ENCODE measurements around the gene ST3GAL3. TPM values are rescaled to one million over a fixed set of nuclear protein-coding genes. Genes with fewer than 3 reads are reported as not detected.

ST3GAL3 gene
- total RNA-seq, 1 experiment from 2014 or later, result 20.0 TPM

- no peak overlapping the region for H3K4me3 Mint-ChIP-seq (ENCODE audit: low read depth, unreplicated experiment)
- no peaks in the 10 kb centered on the region for H3K9me3 Mint-ChIP-seq (ENCODE audit: low read depth, unreplicated experiment)
- BruUV-seq (replicated peaks), result no TSS peak
- no peak overlapping the region for H3K27ac Mint-ChIP-seq (ENCODE audit: unreplicated experiment)
- DNase-seq, result no peak
- TF ChIP-seq CTCF (IDR thresholded peaks at IDR 0.05; ENCODE audit: unreplicated experiment), result no peak
- no peaks in the 10 kb centered on the region for H3K36me3 Mint-ChIP-seq (ENCODE audit: insufficient read depth, unreplicated experiment)
- H3K27me3 Mint-ChIP-seq (ENCODE audit: unreplicated experiment), result no peaks in the 10 kb centered on the region
- CTCF ChIA-PET, result no interaction called here
- peaks cover 23% of the 10 kb centered on the region for H3K4me1 Mint-ChIP-seq (ENCODE audit: low read depth, unreplicated experiment)
- intact Hi-C loops (cut with micrococcal nuclease; ENCODE audit: unreplicated experiment), result no loop called here
Measured at GRCh38 chr1:43786960-43787359, 79.6 kb downstream of the ST3GAL3 start.

- no peaks in the 10 kb centered on the region for H3K27me3 Mint-ChIP-seq (ENCODE audit: unreplicated experiment)
- BruUV-seq (replicated peaks), result no TSS peak
- no peaks in the 10 kb centered on the region for H3K36me3 Mint-ChIP-seq (ENCODE audit: insufficient read depth, unreplicated experiment)
- DNase-seq, result no peak
- H3K9me3 Mint-ChIP-seq (ENCODE audit: low read depth, unreplicated experiment), result no peaks in the 10 kb centered on the region
- CTCF ChIA-PET, result no interaction called here
- intact Hi-C loops (cut with micrococcal nuclease; ENCODE audit: unreplicated experiment), result no loop called here
- TF ChIP-seq CTCF (IDR thresholded peaks at IDR 0.05; ENCODE audit: unreplicated experiment), result no peak
- no peaks in the 10 kb centered on the region for H3K4me1 Mint-ChIP-seq (ENCODE audit: low read depth, unreplicated experiment)
- H3K4me3 Mint-ChIP-seq (ENCODE audit: low read depth, unreplicated experiment), result no peak overlapping the region
- no peak overlapping the region for H3K27ac Mint-ChIP-seq (ENCODE audit: unreplicated experiment)
Measured at GRCh38 chr1:43789604-43790550, 82.5 kb downstream of the ST3GAL3 start.

- no peak overlapping the region for H3K4me3 Mint-ChIP-seq (ENCODE audit: low read depth, unreplicated experiment)
- no peaks in the 10 kb centered on the region for H3K4me1 Mint-ChIP-seq (ENCODE audit: low read depth, unreplicated experiment)
- no peaks in the 10 kb centered on the region for H3K9me3 Mint-ChIP-seq (ENCODE audit: low read depth, unreplicated experiment)
- no peak for TF ChIP-seq CTCF (IDR thresholded peaks at IDR 0.05; ENCODE audit: unreplicated experiment)
- no TSS peak for BruUV-seq (replicated peaks)
- no peaks in the 10 kb centered on the region for H3K27me3 Mint-ChIP-seq (ENCODE audit: unreplicated experiment)
- intact Hi-C loops (cut with micrococcal nuclease; ENCODE audit: unreplicated experiment), result no loop called here
- DNase-seq, result no peak
- CTCF ChIA-PET, result no interaction called here
- no peaks in the 10 kb centered on the region for H3K36me3 Mint-ChIP-seq (ENCODE audit: insufficient read depth, unreplicated experiment)
- no peak overlapping the region for H3K27ac Mint-ChIP-seq (ENCODE audit: unreplicated experiment)
Measured at GRCh38 chr1:43791243-43791642, 83.9 kb downstream of the ST3GAL3 start.

GRCh38 chr1:43796111-43796581 lies 88.8 kb downstream of the ST3GAL3 start:
- Mint-ChIP-seq H3K4me3 (ENCODE audit: low read depth, unreplicated experiment) (no peak overlapping the region), H3K27ac (ENCODE audit: unreplicated experiment) (no peak overlapping the region), H3K27me3 (ENCODE audit: unreplicated experiment) (no peaks in the 10 kb centered on the region), H3K9me3 (ENCODE audit: low read depth, unreplicated experiment) (no peaks in the 10 kb centered on the region), H3K4me1 (ENCODE audit: low read depth, unreplicated experiment) (peaks cover 7% of the 10 kb centered on the region), H3K36me3 (ENCODE audit: insufficient read depth, unreplicated experiment) (no peaks in the 10 kb centered on the region)
- CTCF ChIA-PET, result no interaction called here
- no peak for TF ChIP-seq CTCF (IDR thresholded peaks at IDR 0.05; ENCODE audit: unreplicated experiment)
- no TSS peak for BruUV-seq (replicated peaks)
- DNase-seq, result no peak
- intact Hi-C loops (cut with micrococcal nuclease; ENCODE audit: unreplicated experiment), result loop anchor here (5.0 kb wide), 1 partner anchor 56 kb away; no protein-coding TSS in a partner anchor
